ENCODE results near the gene MAPK13.
"Not testable (repeated sequence)": the region's sequence is repeated elsewhere in the genome, so short reads cannot be mapped to it uniquely, and the experiment has no call there.

MAPK13 gene

GRCh38 chr6:36128793-36129192 lies 1.5 kb upstream of the MAPK13 start:
- no peak for DNase-seq

- not testable (repeated sequence) for DNase-seq
These were observed 979 bp upstream of the MAPK13 start for GRCh38 chr6:36129334-36129733.

DNA sequence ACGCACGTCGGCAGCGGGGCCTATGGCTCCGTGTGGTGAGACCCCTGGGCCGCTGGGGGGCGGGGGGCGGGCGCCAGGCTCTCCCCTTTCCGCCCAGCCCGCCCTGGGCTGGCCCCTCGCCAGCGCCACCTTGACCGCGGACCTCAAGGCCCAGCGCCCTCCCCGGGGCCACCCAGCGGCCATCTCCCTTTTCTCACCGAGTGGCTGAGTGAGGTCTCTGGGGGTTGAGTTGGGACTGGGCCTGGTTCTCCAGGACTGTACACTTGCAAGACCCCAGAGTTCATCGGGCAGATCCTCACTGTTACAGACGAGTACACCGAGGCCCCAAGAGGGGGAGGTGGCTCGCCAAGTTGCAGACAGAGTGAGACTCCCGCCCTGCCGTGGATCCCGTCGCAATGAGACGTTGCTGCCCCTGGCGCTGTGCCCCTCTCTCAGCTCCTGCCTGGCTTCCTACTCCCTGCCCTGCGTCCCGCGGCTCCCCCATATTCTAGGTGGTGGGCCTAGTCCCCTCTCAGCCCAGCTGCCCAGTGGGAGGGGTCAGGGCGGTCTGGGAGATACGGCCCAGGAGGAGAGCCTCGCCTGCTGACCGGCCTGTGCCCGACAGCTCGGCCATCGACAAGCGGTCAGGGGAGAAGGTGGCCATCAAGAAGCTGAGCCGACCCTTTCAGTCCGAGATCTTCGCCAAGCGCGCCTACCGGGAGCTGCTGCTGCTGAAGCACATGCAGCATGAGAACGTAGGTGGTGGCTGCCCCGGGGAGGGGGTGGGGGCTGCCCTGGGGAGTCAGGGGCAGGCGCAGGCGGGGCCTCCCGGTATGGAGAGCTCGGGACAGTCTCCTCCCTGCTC lies 576 bp downstream of the MAPK13 start:
- peak; percentile 32 for DNase-seq

GRCh38 chr6:36131511-36132245 lies 1.4 kb downstream of the MAPK13 start:
- peak; percentile 35 for DNase-seq

GRCh38 chr6:36132246-36132895 lies 2.1 kb downstream of the MAPK13 start:
- DNase-seq = no peak

GRCh38 chr6:36133148-36133547 lies 2.8 kb downstream of the MAPK13 start:
- DNase-seq = no peak

DNA sequence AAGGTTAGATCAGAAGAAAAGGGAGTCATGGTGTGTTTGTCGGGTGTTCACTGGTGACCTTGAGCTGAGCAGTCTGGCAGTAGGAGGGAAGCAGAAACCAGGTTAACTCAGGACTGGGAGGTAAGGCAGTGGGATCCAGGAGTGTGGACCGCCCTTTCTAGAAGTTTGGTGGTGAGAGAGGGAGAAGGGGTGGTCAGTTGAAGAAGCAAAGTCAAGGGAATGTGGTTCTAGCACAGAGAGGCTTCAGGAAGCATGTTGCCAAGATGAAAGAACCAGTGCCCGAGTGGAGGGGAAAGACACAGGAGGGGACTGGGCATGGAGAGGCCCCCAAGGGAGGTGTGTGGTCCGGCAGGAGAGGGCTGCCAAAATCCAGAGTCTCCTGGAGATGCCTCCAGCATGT lies 3.6 kb downstream of the MAPK13 start:
- no peak for DNase-seq

GRCh38 chr6:36135053-36135731 lies 4.9 kb downstream of the MAPK13 start:
- no peak for DNase-seq

GRCh38 chr6:36136034-36136433 lies 5.7 kb downstream of the MAPK13 start:
- no peak for DNase-seq

DNA sequence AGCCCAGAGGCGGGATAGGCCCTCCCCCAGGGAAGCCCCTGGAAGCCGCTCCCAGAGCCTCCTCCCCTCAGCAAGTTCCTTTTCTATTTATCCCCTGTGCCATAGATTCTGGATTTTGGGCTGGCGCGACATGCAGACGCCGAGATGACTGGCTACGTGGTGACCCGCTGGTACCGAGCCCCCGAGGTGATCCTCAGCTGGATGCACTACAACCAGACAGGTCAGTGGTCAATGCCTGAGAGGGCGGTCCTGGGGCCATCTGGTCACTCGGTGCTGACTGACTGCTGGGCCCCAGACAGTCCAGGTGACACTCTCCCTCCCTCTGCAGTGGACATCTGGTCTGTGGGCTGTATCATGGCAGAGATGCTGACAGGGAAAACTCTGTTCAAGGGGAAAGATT lies 6.2 kb downstream of the MAPK13 start:
- DNase-seq = no peak

GRCh38 chr6:36138667-36139066 lies 8.4 kb downstream of the MAPK13 start:
- DNase-seq = no peak

- DNase-seq = peak; percentile 5
These were observed 9.1 kb downstream of the MAPK13 start for GRCh38 chr6:36139431-36139830.

- no peak for DNase-seq
These were observed 9.8 kb downstream of the MAPK13 start for GRCh38 chr6:36139991-36140710.

DNA sequence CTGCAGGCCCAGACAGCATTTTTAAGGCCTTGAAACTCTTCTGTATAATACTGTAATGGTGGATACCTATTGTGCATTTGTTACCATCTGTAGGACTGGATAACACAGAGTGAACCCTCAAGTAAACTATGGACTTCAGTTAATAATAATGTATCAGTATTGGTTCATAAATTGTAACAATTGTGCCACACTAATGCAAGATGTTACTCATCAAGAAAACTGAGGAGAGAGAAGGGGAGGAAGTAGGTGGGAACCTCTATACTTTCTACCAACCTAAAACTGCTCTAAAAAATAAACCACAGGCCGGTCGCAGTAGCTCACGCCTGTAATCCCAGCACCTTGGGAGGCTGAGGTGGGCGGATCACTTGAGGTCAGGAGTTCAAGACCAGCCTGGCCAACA lies 10.8 kb downstream of the MAPK13 start:
- DNase-seq = no peak

DNA sequence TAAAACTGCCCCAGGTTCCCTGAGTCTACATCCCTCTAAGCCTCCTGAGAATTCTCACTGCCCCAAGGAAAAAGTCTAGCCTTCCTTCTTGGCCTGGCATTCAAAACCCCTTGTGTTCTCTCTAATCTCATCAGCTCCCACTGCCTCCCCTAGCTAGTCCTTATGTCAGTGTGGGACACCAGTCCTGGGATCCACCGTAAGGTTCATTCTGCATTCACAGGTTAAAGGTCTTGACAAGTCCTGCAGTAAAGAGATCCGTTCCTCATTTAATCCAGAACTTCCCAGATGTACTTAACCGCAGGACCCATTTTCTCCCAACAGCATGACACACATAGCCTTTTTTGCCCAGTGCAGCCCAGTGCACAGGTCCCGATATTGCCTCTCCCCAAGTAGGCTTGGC lies 11.6 kb downstream of the MAPK13 start:
- no peak for DNase-seq

GRCh38 chr6:36142971-36143838 lies 12.9 kb downstream of the MAPK13 start:
- no peak for DNase-seq

GRCh38 chr6:36145495-36145894 lies 15.2 kb downstream of the MAPK13 start:
- DNase-seq = no peak

DNA sequence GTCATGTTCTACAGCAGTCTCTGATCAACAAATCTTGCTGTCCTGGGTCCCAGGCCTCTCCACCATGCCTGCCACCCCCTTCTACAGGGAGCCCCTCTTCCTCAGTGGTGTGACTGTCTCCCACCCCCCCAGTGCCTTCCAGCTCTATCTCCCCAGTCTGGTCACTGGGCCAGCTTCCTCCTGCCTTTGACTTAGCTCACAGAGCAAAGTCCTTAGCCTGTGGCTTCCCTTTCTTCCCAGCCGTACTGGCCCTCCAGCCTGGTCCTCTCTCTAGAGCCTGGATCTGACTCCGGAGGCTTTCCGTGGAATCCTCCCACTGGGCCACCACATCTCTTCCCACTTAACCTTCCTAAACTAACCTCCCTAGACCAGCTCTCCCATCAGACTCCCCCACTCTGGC lies 17.0 kb downstream of the MAPK13 start:
- no peak for DNase-seq

DNA sequence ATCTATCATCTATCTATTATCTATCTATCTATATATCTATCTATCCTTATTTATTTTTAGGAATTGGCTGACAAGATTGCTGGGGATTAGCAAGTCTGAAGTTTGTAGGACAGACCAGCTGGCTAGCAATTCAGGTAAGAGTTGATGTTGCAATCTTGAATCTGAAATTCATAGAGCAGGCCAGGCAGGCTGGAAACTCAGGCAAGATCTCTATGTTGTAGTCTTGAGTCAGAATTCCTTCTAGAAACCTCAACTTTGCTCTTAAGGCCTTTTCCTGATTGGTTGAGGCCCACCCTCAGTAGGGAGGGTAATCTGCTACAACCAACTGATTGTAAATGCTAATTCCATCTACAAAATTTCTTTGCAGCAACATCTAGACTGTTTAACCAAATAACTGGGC lies 19.2 kb downstream of the MAPK13 start:
- DNase-seq = no peak

DNA sequence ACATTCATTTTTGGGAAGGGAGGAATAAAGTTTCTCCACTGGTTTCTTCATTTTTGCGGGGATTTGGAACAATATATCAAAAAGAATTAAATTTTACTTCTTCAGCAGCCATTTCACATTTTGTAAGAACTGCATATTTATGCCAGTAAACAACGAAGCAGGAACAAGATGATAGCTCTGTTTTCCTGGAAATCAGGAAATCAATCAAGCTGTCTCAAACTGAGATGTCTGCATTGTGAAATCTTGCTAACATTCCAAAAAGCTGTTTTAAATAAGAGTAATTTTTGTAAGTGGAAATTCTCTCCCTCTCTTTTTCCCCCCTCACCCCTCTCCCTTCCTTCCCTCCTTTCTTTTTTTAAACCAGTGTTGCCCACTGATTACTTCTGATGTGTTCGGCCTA lies 20.0 kb downstream of the MAPK13 start:
- no peak for DNase-seq

- DNase-seq = no peak
These were observed 24.0 kb downstream of the MAPK13 start for GRCh38 chr6:36154286-36154685.

GRCh38 chr6:36155662-36156061 lies 25.3 kb downstream of the MAPK13 start:
- no peak for DNase-seq
